GM12865 (cell line): ENCODE measurements around the gene RPL22.

Source experiments
- DNase-seq: peaks from one replicate; pipeline ENCODE4 v3.0.0; 2010; ENCODE audit warnings: low read depth
- H3K4me3 ChIP-seq: 2 replicates; pipeline ENCODE4 v1.5.1; 2011; ENCODE audit warnings: mild to moderate bottlenecking, low read depth, low read length, control low read depth
- TF ChIP-seq, protein P1 (sequence below): IDR thresholded peaks from 2 replicates; pipeline ENCODE4 v1.5.1; 2011; ENCODE audit warnings: low read length, control low read depth, low read depth, inconsistent platforms; ENCODE audit not compliant: insufficient read depth; ENCODE audit errors: missing control alignments

RPL22 gene

DNA sequence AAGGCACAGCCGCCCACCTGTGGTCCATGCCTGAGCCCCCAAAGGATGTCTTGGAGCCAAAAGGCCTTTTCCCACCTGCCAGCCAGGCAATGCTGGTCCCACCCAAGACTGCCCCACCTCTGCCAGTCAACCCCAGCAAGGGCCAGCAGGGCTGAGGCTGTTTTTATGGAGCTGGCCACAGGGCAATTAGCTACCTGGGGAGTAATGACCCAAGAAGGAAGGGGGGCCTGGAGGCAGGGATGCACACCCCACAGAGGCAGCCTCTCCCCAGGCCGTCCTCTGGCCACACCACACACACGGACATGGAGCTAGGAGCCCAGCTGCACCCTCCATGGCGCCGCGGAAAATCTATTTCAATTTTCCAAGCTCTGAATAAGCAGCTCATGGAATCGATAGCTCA lies 46.5 kb downstream of the RPL22 start:
- no peak for DNase-seq
- no peak overlapping the region for H3K4me3 ChIP-seq
- TF ChIP-seq, protein P1, sequence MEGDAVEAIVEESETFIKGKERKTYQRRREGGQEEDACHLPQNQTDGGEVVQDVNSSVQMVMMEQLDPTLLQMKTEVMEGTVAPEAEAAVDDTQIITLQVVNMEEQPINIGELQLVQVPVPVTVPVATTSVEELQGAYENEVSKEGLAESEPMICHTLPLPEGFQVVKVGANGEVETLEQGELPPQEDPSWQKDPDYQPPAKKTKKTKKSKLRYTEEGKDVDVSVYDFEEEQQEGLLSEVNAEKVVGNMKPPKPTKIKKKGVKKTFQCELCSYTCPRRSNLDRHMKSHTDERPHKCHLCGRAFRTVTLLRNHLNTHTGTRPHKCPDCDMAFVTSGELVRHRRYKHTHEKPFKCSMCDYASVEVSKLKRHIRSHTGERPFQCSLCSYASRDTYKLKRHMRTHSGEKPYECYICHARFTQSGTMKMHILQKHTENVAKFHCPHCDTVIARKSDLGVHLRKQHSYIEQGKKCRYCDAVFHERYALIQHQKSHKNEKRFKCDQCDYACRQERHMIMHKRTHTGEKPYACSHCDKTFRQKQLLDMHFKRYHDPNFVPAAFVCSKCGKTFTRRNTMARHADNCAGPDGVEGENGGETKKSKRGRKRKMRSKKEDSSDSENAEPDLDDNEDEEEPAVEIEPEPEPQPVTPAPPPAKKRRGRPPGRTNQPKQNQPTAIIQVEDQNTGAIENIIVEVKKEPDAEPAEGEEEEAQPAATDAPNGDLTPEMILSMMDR: no peak

DNA sequence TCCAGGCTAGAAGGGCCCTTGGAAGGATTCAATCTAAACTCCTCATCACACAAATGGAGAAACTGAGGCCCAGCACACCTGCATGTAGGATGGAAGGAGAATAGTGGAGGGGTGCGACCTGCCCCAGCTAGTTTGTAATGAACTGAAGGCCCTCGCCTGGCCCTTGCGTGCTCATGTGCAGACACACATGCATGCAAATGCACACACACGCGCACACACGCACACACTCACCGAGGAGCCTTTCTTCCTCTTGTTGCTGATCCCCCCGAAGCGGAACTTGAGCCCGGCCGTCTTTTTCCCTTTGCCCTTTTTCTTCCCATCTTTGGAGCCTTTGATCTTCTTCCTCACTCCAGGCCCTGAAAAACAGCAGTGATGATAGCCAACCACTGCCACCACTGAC lies 47.2 kb downstream of the RPL22 start:
- H3K4me3 ChIP-seq: no peak overlapping the region
- TF ChIP-seq, protein P1: no peak
- DNase-seq: no peak

DNA sequence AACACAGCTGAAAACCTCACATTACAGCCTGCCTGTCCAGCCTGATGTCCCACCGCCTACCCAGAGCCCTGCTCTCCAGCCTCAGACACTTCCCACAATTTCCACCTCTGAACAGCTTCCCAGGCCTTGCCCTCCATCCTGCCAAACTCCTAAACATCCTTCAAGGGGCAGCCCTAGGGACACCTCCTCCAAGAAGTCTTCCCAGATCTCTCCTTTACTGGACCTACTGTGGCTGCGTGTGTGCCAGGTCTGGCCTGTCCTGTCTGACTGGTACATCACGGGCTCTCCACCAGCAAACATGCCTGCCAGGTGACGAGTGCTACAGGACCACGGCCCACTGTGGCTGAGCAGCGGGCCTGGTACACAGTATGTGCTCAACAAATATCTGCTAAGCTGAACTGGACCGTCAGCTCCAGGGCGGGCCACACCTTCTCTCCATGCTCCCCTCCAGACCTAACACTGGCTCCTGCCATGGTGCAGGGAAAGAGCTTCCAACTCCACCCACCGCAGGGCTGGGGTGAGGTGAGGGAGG lies 48.0 kb downstream of the RPL22 start:
- TF ChIP-seq, protein P1: no peak
- no peak for DNase-seq
- H3K4me3 ChIP-seq: no peak overlapping the region

DNA sequence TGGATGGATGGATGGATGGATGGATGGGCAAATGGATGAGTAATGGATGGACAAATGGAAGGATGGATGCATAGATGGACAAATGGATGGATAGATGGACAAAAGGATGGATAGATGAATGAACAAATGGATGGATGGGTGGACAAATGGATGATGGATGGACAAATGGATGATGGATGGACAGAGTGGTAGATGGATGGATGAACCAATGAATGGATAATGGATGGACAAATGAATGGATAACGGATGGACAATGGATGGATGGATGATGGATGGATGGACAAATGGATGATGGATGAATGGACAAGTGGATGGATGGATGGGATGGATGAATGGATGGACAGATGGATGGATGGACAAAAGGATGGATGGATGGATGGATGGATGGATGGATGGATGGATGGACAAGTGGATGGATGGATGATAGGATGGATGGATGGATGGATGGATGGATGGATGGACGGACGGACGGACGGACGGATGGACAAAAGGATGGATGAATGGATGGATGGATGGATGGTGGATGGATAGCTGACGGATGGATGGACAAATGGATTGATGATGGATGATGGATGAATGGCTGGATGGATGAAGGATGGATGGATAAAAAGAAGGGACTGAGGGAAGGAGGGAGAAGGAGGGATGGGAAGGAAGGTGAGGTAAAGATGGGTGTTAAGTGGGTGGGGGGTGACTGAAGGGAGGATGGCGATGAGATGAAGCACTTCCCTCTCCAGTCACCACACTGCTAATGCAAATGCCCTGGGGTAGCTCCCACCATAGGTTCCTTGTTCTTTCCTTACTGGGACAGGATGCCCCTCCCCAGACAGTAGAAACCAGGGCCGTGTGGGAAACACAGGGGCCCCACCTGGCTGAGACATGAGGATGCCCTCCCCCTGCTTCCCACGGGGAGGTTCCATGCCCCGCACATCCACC lies 49.1 kb downstream of the RPL22 start:
- H3K4me3 ChIP-seq: no peak overlapping the region
- DNase-seq: no peak
- TF ChIP-seq, protein P1: no peak

DNA sequence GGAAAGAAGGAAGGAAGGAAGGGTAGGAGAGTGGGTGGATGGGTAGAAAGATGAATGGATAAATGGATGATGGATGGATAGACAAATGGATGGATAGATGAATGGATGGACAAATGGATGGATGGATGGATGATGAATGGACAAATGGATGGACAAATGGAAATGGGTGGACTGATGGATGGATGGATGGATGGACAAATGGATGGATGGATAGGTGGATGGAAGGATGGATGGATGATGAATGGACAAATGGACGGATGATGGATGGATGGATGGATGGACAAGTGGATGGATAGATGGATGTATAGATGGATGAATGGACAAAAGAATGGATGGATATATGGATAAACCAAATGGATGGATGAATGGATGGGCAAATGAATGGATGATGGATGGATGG lies 49.8 kb downstream of the RPL22 start:
- TF ChIP-seq, protein P1: no peak
- no peak overlapping the region for H3K4me3 ChIP-seq

DNA sequence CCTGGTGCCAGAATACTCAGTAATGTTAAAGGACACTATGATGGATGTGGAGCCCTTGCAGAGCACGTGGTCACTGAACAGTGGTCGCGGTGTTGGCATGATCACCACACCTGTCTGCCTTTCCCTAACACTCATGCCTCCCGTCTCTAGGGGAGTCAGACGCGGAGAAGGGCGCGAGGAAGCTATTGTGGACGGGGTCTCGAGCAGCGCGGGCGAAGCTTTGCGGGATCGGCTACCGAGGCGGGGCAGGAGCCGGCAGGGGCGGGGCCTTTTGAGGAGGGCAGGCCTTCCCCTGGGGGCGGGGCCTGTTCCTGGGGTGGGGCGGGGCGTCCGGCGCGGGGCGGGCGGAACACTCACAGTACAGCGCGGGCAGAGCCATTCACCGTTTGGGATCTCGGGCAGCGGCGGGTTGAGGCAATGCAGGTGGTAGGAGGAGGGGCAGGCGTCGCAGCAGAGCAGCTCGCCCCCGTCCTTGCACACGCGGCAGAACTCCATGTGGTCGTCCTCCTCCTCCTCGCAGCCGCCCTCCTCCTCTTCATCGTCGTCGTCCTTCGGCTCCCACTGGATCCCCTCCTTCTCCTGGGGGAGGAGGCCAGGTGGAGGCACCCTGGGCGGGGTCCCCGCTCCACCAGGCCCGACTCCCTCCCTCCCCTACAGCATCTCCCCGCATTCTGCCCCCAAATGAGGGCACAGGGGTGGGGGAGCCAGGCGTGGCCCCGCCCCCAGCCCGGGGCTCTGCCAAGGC lies 50.7 kb downstream of the RPL22 start:
- H3K4me3 ChIP-seq: no peak overlapping the region
- TF ChIP-seq, protein P1: no peak
- DNase-seq: peak; percentile 19

More for the DNA sequence above, 49.8 kb downstream of the RPL22 start:
- DNase-seq: no peak
